Hindlimb muscle (tissue), 1 donor: ENCODE results near the gene HLA-A. TPM values are rescaled to one million over a fixed set of nuclear protein-coding genes. Genes with fewer than 3 reads are reported as not detected.
"Not testable (repeated sequence)": the region's sequence is repeated elsewhere in the genome, so short reads cannot be mapped to it uniquely, and the experiment has no call there.

Source experiments
- DNase-seq: peaks from one replicate; pipeline ENCODE4 v3.0.0-alpha.2; 2013
- polyA plus RNA-seq: library from polyadenylated mRNA; unstranded; fragments of 120-200 nt; gene quantifications from one replicate; pipeline ENCODE4 v1.2.1, GENCODE V29; 2013; ENCODE audit not compliant: insufficient read length

HLA-A gene
- 118 TPM for polyA plus RNA-seq

DNA sequence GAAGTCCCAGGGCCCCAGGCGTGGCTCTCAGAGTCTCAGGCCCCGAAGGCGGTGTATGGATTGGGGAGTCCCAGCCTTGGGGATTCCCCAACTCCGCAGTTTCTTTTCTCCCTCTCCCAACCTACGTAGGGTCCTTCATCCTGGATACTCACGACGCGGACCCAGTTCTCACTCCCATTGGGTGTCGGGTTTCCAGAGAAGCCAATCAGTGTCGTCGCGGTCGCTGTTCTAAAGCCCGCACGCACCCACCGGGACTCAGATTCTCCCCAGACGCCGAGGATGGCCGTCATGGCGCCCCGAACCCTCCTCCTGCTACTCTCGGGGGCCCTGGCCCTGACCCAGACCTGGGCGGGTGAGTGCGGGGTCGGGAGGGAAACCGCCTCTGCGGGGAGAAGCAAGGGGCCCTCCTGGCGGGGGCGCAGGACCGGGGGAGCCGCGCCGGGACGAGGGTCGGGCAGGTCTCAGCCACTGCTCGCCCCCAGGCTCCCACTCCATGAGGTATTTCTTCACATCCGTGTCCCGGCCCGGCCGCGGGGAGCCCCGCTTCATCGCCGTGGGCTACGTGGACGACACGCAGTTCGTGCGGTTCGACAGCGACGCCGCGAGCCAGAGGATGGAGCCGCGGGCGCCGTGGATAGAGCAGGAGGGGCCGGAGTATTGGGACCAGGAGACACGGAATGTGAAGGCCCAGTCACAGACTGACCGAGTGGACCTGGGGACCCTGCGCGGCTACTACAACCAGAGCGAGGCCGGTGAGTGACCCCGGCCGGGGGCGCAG is at the start of gene HLA-A:
HLA-A (plus strand) TSS at position 258 of the 778 bp plus-strand sequence; CDS start at position 280, 22 bp downstream.
- DNase-seq = peak; percentile 92

DNA sequence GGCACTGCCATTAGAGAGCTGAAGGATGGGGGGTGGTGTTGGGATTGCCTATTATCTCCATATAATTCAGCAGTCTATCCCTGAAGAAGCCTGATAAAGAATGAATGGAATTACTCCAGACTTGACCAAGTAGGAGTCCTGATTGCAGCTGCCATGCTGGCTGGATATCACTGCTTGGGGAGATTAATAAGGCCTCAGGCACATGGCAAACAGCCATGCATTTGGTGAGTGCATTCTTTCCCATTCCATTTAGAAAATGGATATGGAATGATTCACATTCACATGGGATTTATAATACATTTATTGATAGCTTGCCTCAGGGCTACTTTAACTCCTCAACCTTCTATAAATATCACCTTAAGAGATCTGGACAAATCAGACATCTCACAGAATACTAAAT is 49.6 kb upstream of the HLA-A start:
- no peak for DNase-seq

DNA sequence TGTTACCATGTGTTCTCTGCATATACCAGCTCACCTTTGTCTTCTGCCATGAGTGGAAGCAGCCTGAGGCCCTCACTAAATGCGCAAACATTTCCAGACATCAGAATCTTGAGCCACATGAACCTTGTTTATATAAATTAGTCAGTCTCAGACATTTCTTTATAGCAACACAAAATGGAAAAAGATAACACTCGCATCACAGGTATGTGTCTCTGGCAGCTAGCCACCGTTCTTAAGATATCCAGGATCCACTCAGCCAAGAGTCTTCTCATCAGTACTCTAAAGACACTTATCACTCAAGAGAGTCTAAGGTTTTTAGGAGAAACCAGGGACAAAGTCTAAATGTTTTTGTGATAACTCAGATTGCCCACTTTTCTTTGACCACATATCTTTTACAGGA is 43.1 kb upstream of the HLA-A start:
- DNase-seq = no peak

DNA sequence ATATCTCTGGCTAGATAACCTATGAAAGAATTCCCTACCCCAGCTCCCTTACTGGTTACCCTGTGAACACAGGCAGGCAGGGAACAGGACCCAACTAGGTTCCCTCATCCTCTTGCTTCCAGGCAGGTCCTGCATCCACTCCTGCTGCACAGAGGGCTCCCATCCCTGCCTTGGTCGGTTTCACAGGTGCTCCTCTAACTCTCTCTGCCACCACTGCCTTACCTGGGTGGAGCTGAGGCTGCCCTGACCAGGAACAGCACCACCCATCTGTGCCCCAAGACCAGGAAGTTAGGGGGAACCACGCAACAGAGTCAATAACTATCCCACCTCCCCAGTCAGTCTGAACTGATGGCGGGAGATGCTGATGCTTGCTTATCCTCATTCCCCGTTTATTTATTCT is 37.0 kb upstream of the HLA-A start:
- DNase-seq = no peak

DNA sequence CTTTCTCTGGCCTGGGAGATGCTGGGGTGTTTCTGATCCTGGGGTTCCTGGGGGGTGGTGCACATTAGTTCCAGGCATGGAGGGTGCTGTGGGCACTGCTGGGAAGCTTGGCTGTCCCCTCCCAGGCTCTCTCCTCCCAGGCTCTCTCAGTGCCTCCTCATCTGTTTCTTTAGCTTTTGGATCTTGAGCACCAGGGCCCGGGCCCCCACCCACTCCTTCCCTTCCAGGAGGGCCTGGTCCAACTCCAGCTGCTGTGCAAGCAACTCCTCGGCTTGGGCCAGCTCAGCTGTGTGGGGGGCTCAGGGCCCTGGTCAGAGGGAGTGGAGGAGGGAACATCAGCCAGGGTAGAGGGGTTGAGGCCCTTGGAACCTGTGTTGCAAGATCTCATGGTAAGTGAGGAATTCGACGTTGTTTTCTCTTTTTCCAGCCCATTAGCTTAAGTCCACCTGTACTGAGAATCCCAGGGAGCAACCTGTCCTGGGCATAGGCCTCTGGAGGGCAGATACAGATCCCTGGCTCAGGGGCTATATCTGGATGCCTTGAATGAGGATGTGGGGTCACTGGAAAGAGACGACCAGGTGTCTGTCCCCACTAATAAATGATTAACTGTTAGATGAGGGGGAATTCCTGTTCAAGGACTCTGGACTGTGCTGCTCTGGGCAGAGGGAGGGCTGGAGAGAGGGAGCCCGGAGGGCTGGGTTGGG is 34.5 kb upstream of the HLA-A start:
- DNase-seq = no peak

DNA sequence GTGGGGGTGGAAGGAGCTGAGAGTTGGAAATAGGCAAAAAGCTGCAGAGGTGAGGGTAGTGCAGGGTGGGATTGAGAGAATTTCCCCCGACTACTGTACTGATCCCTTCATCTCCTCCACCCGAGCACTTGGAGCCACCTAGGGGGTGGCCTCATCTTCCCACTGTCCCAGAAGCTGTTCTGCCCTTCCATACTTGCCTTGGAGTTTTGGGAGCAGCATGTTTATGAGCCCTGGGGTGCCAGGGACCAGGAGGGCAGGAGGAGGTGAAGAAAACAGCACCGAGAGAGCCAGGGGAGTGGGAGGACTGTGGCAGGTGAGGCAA is 34.0 kb upstream of the HLA-A start:
- DNase-seq = no peak

DNA sequence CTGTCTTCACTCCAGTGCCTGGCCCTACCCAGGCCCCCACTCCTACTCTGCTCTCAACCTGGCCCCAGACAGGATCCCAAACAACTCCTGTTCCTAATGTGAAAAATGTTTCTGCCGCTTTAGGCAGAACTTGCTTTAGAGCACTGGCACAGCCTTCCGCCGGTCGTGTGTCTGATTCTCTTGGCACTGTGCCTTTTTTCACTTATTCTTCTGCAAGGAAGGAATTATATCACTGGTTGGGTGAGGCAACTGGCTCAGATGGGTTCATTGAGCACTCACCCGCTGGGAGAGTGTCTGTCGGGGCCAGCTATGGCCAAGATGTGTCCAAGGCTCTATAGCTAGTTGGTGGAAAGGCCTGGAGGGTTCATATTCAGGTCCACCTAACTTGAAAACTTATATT is 33.6 kb upstream of the HLA-A start:
- DNase-seq = no peak

DNA sequence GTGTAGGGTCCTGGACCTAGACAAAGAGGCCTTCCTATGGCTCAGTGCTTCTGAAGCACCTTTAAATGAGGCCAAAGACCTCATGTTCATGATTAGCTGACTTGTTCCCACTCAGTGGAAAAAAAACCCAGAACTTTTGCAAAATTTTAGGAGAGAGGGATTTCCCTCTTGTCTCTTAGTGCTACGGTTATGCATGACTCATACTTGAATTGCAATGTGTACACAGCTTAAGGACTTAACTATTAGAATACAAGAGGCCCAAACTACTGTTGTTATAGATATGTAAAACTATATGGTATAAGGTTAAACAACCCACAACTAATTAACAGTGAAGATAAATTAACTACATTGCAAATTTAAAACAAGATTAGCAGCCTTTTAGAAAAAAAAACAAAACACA is 32.3 kb upstream of the HLA-A start:
- DNase-seq = no peak

DNA sequence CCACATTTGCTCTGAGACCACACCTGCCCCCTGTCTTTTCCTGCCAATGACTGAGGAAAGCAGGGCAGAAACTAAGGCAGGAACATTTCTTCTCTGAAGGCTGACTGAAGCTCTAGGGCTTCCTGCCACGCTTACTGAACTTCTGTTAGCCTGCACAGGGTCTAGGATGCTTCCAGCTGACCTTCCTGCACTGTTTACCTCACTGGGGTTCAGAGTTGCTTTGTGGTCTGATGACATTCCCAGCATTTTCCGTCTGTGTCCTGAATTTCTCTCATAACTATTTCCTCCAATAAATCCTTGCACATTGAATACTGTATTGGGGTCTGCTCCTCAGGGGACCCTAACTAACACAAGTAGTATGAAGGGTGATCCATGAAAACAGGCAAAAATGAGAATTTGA is 29.5 kb upstream of the HLA-A start:
- no peak for DNase-seq

DNA sequence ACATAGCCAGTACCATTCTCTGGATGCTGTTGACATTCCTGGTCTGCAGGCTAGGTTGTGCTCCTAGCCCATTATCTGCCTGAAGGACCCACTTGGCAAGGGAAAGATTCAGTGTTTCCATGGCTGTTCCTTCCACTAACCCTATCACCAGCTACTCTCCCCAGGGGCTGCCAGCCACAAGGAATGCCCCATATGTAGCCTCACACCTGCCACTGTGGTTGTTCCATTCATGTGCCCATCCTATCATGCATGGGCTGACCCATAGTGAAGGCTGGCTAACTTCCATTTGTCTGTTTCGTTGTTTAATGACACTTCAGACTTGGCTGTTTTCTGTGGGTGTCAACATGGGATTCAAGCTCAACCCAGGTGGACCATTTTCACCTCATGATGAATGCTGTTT is 25.6 kb upstream of the HLA-A start:
- DNase-seq = no peak

DNA sequence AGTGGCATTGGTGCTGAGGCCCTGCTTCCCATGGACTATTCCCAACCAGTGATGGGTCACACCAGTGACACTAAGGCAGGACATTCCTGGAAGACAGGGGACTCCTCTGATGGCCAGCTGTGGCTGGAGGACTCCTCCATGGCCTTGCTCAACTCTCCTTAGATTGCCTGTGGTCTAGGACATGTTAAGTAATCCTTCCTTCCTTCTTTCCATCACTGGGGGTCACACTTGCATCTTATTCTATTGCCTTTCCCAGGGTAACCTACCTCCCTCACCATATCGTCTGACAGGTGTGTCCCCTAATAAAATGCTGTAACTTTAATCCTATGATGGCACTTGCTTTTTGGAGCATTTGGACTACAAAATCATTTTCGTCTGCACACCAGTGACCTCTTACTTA is 24.5 kb upstream of the HLA-A start:
- DNase-seq = no peak

DNA sequence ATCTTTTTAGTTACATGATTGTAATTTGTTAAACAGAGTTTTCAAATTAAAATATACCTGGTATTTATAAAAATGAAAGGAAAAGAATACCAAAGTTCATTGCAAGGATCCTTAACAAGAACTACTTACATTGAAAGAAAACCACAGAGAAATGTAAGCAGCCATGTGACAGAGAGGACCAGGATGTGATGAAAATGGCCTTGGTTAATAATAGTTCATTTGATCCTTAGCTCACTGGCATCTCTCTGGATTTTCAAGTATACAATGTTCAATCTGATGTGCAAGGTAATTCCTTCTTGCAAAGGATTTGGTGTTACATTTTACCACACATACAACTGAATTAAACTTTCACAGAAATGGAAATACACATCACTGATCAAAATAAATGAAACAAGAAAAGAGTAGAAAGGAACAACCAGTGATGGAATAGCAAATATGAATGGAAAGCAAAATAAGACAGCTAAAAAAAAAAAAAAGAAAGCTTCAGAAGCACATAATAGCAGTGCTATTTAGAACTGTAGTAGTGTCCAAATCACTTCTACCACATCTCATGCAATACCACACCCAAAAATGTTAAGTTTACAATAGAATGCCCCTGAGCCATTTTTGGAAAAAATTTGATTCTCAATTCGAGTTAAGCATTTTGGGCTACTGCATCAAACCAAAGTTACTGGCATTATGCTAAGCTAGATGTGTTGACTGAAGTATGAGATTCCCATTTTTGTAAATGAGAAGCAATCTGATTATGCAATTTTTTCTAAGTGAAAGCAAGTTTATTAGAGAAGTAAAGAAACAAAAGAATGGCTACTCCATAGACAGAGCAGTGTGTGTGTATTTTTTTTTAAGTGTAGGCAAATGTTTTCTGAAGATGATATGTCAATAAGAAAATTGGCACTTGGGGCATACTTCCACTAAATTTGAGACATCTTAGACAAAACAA is 22.6 kb upstream of the HLA-A start:
- DNase-seq = no peak

DNA sequence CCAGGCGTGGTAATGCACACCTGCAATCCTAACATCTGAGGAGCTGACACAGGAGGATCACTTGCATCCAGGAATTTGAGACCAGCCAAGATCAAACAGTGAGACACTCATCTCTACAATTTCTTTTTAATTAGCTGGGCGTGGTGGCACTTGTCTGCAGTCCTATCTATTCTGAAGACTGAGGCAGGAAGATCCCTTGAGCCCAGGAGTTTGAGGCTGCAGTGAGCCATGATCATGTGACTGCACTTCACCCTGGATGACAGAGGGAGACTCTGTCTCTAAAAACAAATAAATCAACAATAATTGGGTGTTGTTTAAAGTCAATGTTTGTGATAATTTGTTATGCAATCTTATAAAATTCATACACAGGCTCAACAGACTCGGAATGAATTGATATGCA is 18.0 kb upstream of the HLA-A start:
- no peak for DNase-seq

DNA sequence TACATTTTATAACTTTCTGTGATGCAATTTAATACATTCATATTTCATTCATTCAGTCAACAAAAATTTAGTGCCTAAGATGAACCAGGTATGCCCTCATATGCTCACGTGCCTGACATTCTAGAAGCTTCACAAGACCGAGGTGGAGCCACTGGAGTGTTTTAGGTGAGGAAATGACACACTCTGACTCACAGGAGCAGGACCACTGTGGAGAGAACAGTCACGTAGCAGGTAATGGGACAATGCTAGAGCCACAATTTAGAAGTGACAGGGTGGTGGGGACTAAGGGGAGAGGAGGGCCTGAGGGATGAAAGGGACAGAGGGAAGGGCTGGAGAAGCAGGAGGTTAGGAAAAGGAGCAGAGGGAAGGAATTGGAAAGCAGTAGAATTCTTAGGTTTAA is 17.6 kb upstream of the HLA-A start:
- no peak for DNase-seq

DNA sequence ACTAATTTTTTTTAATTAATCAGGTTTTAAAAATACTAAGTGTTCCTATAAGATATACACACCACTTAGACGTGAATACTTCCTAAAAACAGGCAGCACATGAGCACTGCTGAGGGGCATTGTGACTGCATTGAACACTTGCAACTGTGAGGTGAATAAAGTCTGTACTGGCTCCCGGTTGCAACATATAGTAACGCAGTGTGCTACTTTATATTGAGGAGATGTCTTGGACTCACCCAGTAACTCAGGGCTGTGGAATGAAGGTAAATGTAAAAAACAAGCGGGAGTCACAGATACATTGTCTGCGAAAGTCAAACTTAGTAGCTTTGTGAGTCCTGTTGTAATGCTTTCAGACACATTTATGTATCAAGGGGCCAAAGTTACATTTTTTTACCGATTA is 17.0 kb upstream of the HLA-A start:
- no peak for DNase-seq

DNA sequence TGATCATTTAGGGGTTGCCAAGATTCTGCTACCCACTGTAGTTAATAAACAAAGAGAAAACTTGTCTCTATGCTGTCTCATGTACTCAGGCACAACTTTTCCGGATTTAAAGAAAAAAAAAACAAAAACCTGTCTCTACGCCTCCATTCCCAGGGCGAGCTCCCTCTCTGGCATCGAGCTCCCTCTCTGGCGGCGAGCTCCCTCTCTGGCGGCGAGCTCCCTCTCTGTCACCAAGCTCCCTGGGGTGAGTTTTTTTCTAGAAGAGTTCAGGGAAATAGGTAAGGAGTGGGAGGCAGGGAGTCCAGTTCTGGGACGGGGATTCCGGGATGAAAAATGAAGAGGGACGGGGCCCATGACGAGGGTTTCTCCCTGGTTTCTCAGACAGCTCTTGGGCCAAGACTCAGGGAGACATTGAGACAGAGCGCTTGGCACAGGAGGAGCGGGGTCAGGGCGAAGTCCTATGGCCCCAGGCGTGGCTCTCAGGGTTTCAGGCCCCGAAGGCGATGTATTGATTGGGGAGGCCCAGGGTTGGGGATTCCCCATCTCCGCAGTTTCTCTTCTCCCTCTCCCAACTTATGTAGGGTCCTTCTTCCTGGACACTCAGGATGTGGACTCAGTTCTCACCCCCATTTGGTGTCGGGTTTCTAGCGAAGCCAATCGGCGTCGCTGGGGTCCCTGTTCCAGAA is 16.5 kb upstream of the HLA-A start:
- peak; percentile 37 for DNase-seq

DNA sequence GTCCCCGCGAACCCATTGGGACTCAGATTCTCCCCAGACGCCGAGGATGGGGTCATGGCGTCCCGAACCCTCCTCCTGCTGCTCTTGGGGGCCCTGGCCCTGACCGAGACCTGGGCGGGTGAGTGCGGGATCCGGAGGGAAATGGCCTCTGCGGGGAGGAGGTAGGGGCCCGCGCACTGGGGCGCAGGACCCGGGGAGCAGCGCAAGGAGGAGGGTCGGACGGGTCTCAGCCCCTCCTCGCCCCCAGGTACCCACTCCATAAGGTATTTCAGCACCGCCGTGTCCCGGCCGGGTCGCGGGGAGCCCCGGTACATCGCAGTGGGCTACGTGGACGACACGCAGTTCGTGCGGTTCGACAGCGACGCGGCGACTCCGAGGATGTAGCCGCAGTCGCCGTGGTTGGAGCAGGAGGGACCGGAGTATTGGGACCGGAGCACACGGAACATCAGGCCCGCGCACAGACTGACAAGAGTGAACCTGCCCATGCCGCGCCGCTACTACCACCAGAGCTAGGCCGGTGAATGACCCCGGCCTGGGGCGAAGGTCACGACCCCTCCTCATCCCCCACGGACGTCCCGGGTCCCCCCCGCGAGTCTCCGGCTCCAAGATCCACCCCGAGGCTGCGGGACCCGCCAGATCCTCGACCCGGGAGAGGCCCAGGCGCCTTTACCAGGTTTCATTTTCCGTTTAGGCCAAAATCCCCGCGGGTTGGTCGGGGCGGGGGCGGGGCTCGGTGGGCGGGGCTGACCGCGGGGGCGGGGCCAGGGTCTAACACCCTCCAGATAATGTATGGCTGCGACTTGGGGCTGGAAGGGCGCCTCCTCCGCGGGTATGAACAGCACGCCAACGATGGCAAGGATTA is 15.7 kb upstream of the HLA-A start:
- peak; percentile 50 for DNase-seq

DNA sequence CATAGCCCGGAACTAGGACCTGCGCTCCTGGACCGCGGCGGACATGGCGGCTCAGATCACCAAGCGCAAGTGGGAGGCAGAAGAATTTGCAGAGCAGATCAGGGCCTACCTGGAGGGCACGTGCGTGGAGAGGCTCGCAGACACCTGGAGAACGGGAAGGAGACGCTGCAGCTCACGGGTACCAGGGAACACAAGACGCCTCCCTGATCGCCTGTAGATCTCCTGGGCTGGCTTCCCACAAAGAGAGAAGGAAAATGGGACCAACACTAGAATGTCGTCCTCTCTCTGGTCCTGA is 15.1 kb upstream of the HLA-A start:
- no peak for DNase-seq

DNA sequence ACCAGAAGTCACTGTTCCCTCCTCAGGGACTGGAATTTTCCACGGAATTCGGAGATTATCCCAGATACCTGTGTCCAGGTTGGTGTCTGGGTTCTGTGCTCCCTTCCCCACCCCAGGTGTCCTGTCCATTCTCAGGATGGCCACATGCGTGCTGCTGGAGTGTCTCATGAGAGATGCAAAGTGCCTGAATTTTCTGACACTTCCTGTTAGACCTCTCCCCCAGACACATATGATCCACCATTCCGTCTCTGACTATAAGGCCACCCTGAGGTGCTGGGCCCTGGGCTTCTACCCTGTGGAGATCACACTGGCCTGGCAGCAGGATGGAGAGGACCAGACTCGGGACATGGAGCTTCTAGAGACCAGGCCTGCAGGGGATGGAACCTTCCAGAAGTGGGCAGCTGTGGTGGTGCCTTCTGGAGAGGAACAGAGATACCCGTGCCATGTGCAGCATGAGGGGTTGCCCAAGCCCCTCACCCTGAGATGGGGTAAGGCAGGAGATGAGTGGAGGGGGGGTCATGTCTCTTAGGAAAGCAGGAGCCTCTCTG is 14.4 kb upstream of the HLA-A start:
- DNase-seq = no peak

DNA sequence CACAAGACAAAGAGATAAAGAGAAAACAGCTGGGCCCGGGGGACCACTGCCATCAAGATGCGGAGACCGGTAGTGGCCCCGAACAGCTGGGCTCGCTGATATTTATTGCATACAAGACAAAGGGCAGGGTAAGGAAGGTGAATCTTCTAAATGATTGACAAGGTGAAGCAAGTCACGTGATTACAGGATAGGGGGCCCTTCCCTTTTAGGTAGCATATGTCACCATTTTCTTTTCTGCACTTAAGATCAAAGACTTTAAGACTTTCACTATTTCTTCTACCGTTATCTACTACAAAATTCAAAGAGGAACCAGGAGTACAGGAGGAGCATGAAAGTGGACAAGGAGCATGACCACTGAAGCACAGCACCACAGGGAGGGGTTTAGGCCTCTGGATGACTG is 12.3 kb upstream of the HLA-A start:
- DNase-seq = not testable (repeated sequence)

DNA sequence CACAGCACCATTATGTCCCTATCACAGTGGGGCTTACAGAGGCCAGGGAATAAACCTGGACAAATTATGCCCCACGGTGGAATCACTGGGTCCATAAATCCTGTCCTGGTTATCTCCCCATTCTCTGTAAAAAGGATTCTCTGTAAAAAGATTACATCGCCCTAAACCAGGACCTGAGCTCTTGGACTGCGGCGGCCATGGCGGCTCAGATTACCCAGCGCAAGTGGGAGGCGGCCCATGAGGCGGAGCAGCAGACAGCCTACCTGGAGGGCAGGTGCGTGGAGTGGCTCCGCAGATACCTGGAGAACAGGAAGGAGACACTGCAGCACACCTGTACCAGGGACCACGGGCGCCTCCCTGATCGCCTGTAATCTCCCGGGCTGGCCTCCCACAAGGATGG is 8.4 kb upstream of the HLA-A start:
- DNase-seq = no peak
